HepG2 (cell line): ENCODE results near the gene HIF1AN. TPM values are rescaled to one million over a fixed set of nuclear protein-coding genes. Genes with fewer than 3 reads are reported as not detected.
A peak's percentile ranks its signal among the peaks of the same experiment; 100 is the strongest.

Experiments
- ATM ChIP-seq: fragments of 450-650 bp; IDR thresholded peaks from 2 replicates; pipeline ENCODE4 v1.7.1; 2017; ENCODE audit warnings: mild to moderate bottlenecking, borderline replicate concordance
- CHD2 ChIP-seq: IDR thresholded peaks from 2 replicates; pipeline ENCODE4 v1.6.1; 2011; ENCODE audit warnings: low read depth, low read length, improper control_type of control experiment
- CREM ChIP-seq, 2 experiments: sonication (generic) in 1 of 2; formaldehyde crosslinking in 1 of 2; IDR thresholded peaks; 2 replicates each; pipeline versions ENCODE4 v1.4.0 to v1.6.1; 2016 to 2020; ENCODE audit warnings: antibody characterized with exemption in 1 of 2, mild to moderate bottlenecking in 1 of 2, missing genetic modification reagents in 1 of 2
- EHMT2 ChIP-seq: fragments of 200-600 bp; sonication (generic); IDR thresholded peaks from 2 replicates; pipeline ENCODE4 v1.7.0; 2017; ENCODE audit warnings: antibody characterized with exemption, low read depth, low read length, borderline replicate concordance
- ELF3 ChIP-seq: IDR thresholded peaks from 2 replicates; pipeline ENCODE4 v1.6.1; 2016; ENCODE audit warnings: missing genetic modification reagents, missing compliant biosample characterization
- GABPA ChIP-seq, 2 experiments: IDR thresholded peaks; 2 replicates each; pipeline ENCODE4 v1.6.1; 2011 to 2016; ENCODE audit warnings: low read depth in 2 of 2, low read length in 1 of 2, missing biosample characterization in 1 of 2, missing genetic modification characterization in 1 of 2
- HNF4A ChIP-seq: sonication (generic); formaldehyde crosslinking; IDR thresholded peaks from 2 replicates; pipeline ENCODE4 v1.4.0; 2020; ENCODE audit warnings: missing genetic modification reagents
- MEIS2 ChIP-seq: sonication (generic); formaldehyde crosslinking; IDR thresholded peaks from 2 replicates; pipeline ENCODE4 v1.9.0; 2021; ENCODE audit warnings: mild to moderate bottlenecking, missing genetic modification reagents
- NCOA2 ChIP-seq: sonication (generic); formaldehyde crosslinking; IDR thresholded peaks from 2 replicates; pipeline ENCODE4 v1.8.0; 2022; ENCODE audit warnings: inconsistent platforms
- NCOR1 ChIP-seq: fragments of 200-600 bp; sonication (generic); IDR thresholded peaks from 2 replicates; pipeline ENCODE4 v1.7.0; 2017; ENCODE audit warnings: antibody characterized with exemption, low read length, borderline replicate concordance
- NKX3-1 ChIP-seq: sonication (generic); formaldehyde crosslinking; IDR thresholded peaks from 2 replicates; pipeline ENCODE4 v1.5.0; 2020; ENCODE audit warnings: missing genetic modification reagents
- ZNF263 ChIP-seq: sonication (generic); formaldehyde crosslinking; IDR thresholded peaks from 2 replicates; pipeline ENCODE4 v1.4.0; 2020; ENCODE audit warnings: missing genetic modification reagents
- ZNF30 ChIP-seq: sonication (generic); formaldehyde crosslinking; IDR thresholded peaks from 2 replicates; pipeline ENCODE4 v1.5.0; 2020; ENCODE audit warnings: mild to moderate bottlenecking, missing genetic modification reagents
- ZNF510 ChIP-seq: sonication (generic); formaldehyde crosslinking; IDR thresholded peaks from 2 replicates; pipeline ENCODE4 v1.4.0; 2020; ENCODE audit warnings: low read depth, mild to moderate bottlenecking, missing genetic modification reagents
- ZNF543 ChIP-seq: sonication (generic); formaldehyde crosslinking; IDR thresholded peaks from 2 replicates; pipeline ENCODE4 v1.4.0; 2020; ENCODE audit warnings: mild to moderate bottlenecking, missing genetic modification reagents
- ZNF605 ChIP-seq: sonication (generic); formaldehyde crosslinking; IDR thresholded peaks from 2 replicates; pipeline ENCODE4 v1.8.0; 2022; ENCODE audit warnings: mild to moderate bottlenecking, missing genetic modification reagents
- ZNF616 ChIP-seq: sonication (generic); formaldehyde crosslinking; IDR thresholded peaks from 2 replicates; pipeline ENCODE4 v1.5.0; 2020; ENCODE audit warnings: low read depth, mild to moderate bottlenecking, missing genetic modification reagents
- ZNF674 ChIP-seq: sonication (generic); formaldehyde crosslinking; IDR thresholded peaks from 2 replicates; pipeline ENCODE4 v1.5.0; 2020; ENCODE audit warnings: low read depth, mild to moderate bottlenecking, missing genetic modification reagents
- ZNF761 ChIP-seq: sonication (generic); formaldehyde crosslinking; conservative IDR thresholded peaks from 2 replicates; pipeline ENCODE4 v1.4.0; 2020; ENCODE audit warnings: mild to moderate bottlenecking, missing genetic modification reagents
- ZNF850 ChIP-seq: sonication (generic); formaldehyde crosslinking; conservative IDR thresholded peaks from 2 replicates; pipeline ENCODE4 v1.9.0; 2021; ENCODE audit warnings: mild to moderate bottlenecking, missing genetic modification reagents
- polyA plus RNA-seq, 8 experiments: library from polyadenylated mRNA; depleted of rRNA in 3 of 8; stranded (reverse) in 7 of 8; unstranded in 1 of 8; fragments of >200 nt; fragmentation: Illumina TruSeq in 4 of 8; extraction: Trizol in 4 of 8; gene quantifications; 2 replicates each; pipeline versions ENCODE4 v1.2.1 to v1.2.3, GENCODE V29; 2011 to 2016; ENCODE audit warnings: low read depth in 4 of 8, missing spikeins in 1 of 8, mixed read lengths in 1 of 8; ENCODE audit not compliant: insufficient read depth in 1 of 8
- total RNA-seq, 5 experiments: library from RNA; depleted of rRNA; stranded (reverse); fragments of >200 nt; fragmentation: Illumina TruSeq; extraction: Trizol; gene quantifications; 2 replicates each; pipeline ENCODE4 v1.2.3, GENCODE V29; 2016; ENCODE audit warnings: low read depth in 1 of 5
- TF ChIP-seq, protein P1 (sequence below): sonication (generic); formaldehyde crosslinking; IDR thresholded peaks from 2 replicates; pipeline ENCODE4 v1.8.0; 2022; ENCODE audit warnings: mild to moderate bottlenecking, missing genetic modification reagents, moderate library complexity
- TF ChIP-seq, protein P2 (sequence below): IDR thresholded peaks from 2 replicates; pipeline ENCODE4 v1.6.1; 2016
- TF ChIP-seq, protein P3 (sequence below): sonication (generic); formaldehyde crosslinking; IDR thresholded peaks from 2 replicates; pipeline ENCODE4 v1.8.0; 2022; ENCODE audit warnings: missing genetic modification reagents, low read depth, mild to moderate bottlenecking, borderline replicate concordance
- TF ChIP-seq, protein P4 (sequence below): sonication (generic); formaldehyde crosslinking; IDR thresholded peaks from 2 replicates; pipeline ENCODE4 v1.5.0; 2020; ENCODE audit warnings: mild to moderate bottlenecking, missing genetic modification reagents, borderline replicate concordance

The HIF1AN gene
- total and polyA plus RNA-seq, 2 of the 13 experiments (the other 11 are each of a cell fraction or from before 2014, with no cell fraction given): 8.6 to 10.7 TPM

DNA sequence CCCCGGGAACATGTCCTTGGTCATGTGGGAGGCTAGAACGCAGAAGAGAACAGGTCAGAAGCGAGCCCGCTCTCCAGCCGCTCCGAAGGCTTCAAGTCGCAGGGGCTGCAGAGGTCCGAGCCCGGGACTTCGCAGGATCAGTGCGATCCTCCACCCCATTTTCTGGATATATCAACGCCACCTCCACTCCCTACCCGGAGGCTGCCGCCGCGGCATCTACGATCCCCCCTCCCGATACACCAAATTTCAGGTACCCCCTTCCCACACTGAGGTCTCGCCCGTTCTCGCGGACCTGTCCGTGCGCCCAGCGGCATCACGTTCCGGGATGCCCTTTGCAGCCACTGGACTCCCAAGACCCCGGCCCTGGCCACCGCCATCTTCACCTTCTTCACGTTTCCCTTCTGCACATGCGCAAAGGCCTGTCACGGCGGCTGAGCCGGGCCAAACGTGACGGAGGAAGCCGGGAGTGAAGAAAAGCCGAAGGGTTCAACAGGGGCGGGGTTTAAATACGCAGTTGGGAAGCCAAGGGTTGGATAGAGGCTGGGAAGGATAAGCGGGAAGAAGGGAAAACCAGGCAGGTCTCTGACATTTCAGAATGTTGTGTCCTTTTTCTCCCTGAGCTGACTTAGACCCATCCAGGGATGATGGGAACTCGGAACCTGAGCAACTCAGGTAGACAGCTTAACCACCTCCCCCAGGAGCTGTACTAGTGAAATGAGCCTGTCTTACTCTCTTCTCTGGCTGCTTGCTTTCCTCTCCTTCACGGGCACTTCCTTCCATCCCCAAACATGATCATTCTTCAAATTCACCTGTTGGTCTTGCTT, 6.1 kb upstream of the HIF1AN start, which contains the start of gene NDUFB8 (continued):
- TF ChIP-seq, protein P1, sequence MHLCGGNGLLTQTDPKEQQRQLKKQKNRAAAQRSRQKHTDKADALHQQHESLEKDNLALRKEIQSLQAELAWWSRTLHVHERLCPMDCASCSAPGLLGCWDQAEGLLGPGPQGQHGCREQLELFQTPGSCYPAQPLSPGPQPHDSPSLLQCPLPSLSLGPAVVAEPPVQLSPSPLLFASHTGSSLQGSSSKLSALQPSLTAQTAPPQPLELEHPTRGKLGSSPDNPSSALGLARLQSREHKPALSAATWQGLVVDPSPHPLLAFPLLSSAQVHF: no peak
- TF ChIP-seq ZNF543 (CRISPR knock-in tag) (peak; percentile 41; the same call in 1 of the 2 replicates), ZNF510 (CRISPR knock-in tag) (no peak), EHMT2 (no peak), HNF4A (CRISPR knock-in tag) (no peak), ZNF616 (CRISPR knock-in tag) (no peak), MEIS2 (CRISPR knock-in tag) (no peak), ZNF605 (CRISPR knock-in tag) (peak; percentile 79), ZNF761 (CRISPR knock-in tag) (no peak), ATM (no peak), NKX3-1 (CRISPR knock-in tag) (no peak), ZNF30 (CRISPR knock-in tag) (no peak), NCOA2 (CRISPR knock-in tag) (no peak; the same call in 1 of the 2 replicates), ELF3 (0 out of 2 replicates have a peak, but pooled peaks have one; percentile 12), NCOR1 (no peak), CHD2 (no peak), CREM (IDR thresholded peaks at IDR 0.05) (peak; percentile 60), CREM (CRISPR knock-in tag; IDR thresholded peaks at IDR 0.05) (no peak; the same call in 1 of the 2 replicates), ZNF674 (CRISPR knock-in tag) (no peak), ZNF263 (CRISPR knock-in tag) (no peak), ZNF850 (CRISPR knock-in tag) (no peak), GABPA (IDR thresholded peaks at IDR 0.05; ENCODE audit: low read depth, low read length) (no peak), GABPA (CRISPR knock-in tag; IDR thresholded peaks at IDR 0.05; ENCODE audit: low read depth) (peak; percentile 63)
- TF ChIP-seq, protein P2, sequence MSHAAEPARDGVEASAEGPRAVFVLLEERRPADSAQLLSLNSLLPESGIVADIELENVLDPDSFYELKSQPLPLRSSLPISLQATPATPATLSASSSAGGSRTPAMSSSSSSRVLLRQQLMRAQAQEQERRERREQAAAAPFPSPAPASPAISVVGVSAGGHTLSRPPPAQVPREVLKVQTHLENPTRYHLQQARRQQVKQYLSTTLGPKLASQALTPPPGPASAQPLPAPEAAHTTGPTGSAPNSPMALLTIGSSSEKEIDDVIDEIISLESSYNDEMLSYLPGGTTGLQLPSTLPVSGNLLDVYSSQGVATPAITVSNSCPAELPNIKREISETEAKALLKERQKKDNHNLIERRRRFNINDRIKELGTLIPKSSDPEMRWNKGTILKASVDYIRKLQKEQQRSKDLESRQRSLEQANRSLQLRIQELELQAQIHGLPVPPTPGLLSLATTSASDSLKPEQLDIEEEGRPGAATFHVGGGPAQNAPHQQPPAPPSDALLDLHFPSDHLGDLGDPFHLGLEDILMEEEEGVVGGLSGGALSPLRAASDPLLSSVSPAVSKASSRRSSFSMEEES (CRISPR knock-in tag): no peak
- TF ChIP-seq, protein P3, sequence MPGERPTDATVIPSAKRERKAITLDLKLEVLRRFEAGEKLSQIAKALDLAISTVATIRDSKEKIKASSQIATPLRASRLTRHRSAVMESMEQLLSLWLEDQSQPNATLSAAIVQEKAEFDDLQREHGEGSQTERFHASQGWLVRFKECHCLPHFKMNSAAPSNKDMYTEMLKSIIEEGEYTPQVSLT: no peak
- TF ChIP-seq, protein P4, sequence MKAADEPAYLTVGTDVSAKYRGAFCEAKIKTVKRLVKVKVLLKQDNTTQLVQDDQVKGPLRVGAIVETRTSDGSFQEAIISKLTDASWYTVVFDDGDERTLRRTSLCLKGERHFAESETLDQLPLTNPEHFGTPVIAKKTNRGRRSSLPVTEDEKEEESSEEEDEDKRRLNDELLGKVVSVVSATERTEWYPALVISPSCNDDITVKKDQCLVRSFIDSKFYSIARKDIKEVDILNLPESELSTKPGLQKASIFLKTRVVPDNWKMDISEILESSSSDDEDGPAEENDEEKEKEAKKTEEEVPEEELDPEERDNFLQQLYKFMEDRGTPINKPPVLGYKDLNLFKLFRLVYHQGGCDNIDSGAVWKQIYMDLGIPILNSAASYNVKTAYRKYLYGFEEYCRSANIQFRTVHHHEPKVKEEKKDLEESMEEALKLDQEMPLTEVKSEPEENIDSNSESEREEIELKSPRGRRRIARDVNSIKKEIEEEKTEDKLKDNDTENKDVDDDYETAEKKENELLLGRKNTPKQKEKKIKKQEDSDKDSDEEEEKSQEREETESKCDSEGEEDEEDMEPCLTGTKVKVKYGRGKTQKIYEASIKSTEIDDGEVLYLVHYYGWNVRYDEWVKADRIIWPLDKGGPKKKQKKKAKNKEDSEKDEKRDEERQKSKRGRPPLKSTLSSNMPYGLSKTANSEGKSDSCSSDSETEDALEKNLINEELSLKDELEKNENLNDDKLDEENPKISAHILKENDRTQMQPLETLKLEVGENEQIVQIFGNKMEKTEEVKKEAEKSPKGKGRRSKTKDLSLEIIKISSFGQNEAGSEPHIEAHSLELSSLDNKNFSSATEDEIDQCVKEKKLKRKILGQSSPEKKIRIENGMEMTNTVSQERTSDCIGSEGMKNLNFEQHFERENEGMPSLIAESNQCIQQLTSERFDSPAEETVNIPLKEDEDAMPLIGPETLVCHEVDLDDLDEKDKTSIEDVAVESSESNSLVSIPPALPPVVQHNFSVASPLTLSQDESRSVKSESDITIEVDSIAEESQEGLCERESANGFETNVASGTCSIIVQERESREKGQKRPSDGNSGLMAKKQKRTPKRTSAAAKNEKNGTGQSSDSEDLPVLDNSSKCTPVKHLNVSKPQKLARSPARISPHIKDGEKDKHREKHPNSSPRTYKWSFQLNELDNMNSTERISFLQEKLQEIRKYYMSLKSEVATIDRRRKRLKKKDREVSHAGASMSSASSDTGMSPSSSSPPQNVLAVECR (CRISPR knock-in tag): peak; percentile 74
